Measurements from ENCODE around the gene AP3B1.

AP3B1 gene

DNA sequence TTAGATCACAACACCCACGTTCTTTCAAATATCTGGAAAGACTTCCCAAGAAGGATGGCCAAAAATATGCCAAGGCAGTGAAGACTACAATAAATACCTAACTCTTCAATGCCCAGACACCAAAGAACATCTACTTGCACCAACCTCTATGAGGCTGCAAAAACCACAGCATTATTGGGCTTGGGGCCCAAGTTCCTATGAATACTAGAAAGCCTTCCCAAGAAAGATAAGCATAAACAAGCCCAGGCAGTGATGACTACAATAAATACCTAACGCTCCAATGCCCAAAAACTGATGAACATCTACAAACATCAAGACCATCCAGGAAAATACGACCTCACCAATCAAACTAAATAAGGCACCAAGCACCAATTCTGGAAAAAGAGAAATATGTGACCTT lies 41.3 kb downstream of the AP3B1 start:
- no peaks in the 10 kb centered on the region for H3F3A ChIP-seq (ENCODE audit: insufficient read depth, low read length)
- H3K27ac ChIP-seq (ENCODE audit: low read depth, low read length, poor library complexity, severe bottlenecking), result no peak overlapping the region
- peaks cover 16% of the 10 kb centered on the region for H3K36me3 ChIP-seq (ENCODE audit: insufficient read depth, low read length)
- no peaks in the 10 kb centered on the region for H3K27me3 ChIP-seq (ENCODE audit: insufficient read depth, low read length)
- H3K9me3 ChIP-seq (ENCODE audit: low read length), result 0 out of 2 replicates have a peak, but pooled peaks cover 3% of the 10 kb centered on the region
- H3K4me2 ChIP-seq (ENCODE audit: low read length), result no peak overlapping the region
- H3K79me2 ChIP-seq (ENCODE audit: insufficient read depth, low read length), result no peaks in the 10 kb centered on the region
- H3K4me1 ChIP-seq (ENCODE audit: insufficient read depth, low read length, severe bottlenecking), result no peaks in the 10 kb centered on the region
- H3K9ac ChIP-seq (ENCODE audit: low read length), result no peak overlapping the region
- H3K4me3 ChIP-seq (ENCODE audit: low read depth, low read length, poor library complexity, severe bottlenecking), result no peak overlapping the region
- no peak overlapping the region for H2AFZ ChIP-seq (ENCODE audit: low read length)
- no peaks in the 10 kb centered on the region for H4K20me1 ChIP-seq (ENCODE audit: insufficient read depth, low read length)
- no peaks in the 10 kb centered on the region for H3K9me2 ChIP-seq (ENCODE audit: low read depth, low read length)
- TF ChIP-seq, protein P1, sequence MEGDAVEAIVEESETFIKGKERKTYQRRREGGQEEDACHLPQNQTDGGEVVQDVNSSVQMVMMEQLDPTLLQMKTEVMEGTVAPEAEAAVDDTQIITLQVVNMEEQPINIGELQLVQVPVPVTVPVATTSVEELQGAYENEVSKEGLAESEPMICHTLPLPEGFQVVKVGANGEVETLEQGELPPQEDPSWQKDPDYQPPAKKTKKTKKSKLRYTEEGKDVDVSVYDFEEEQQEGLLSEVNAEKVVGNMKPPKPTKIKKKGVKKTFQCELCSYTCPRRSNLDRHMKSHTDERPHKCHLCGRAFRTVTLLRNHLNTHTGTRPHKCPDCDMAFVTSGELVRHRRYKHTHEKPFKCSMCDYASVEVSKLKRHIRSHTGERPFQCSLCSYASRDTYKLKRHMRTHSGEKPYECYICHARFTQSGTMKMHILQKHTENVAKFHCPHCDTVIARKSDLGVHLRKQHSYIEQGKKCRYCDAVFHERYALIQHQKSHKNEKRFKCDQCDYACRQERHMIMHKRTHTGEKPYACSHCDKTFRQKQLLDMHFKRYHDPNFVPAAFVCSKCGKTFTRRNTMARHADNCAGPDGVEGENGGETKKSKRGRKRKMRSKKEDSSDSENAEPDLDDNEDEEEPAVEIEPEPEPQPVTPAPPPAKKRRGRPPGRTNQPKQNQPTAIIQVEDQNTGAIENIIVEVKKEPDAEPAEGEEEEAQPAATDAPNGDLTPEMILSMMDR (IDR thresholded peaks at IDR 0.05; ENCODE audit: low read length), result no peak

DNA sequence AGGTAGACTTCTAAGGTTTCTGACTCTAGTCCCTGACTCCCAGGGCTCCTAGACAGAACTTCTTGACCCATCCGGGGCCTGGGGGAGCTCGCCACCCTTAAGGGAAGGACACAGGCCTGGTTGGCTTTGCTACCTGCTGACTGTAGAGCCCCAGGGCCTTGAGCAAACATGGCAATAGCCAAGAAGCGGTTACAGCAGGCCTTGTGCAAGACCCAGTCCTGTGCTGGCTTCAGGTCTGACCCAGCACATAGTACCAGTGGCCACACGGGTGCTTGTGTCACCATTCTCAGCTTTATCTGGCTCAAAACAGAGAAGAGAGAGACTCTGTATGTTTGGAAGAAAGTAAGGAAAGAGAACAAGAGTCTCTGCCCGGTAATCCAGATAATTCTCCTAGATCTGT lies 41.8 kb downstream of the AP3B1 start:
- Histone ChIP-seq H3K27ac (ENCODE audit: low read depth, low read length, poor library complexity, severe bottlenecking) (no peak overlapping the region), H4K20me1 (ENCODE audit: insufficient read depth, low read length) (no peaks in the 10 kb centered on the region), H2AFZ (ENCODE audit: low read length) (no peak overlapping the region), H3K4me2 (ENCODE audit: low read length) (no peak overlapping the region), H3K4me3 (ENCODE audit: low read depth, low read length, poor library complexity, severe bottlenecking) (no peak overlapping the region), H3F3A (ENCODE audit: insufficient read depth, low read length) (no peaks in the 10 kb centered on the region), H3K27me3 (ENCODE audit: insufficient read depth, low read length) (no peaks in the 10 kb centered on the region), H3K4me1 (ENCODE audit: insufficient read depth, low read length, severe bottlenecking) (no peaks in the 10 kb centered on the region), H3K9me3 (ENCODE audit: low read length) (0 out of 2 replicates have a peak, but pooled peaks cover 1% of the 10 kb centered on the region), H3K9me2 (ENCODE audit: low read depth, low read length) (no peaks in the 10 kb centered on the region), H3K36me3 (ENCODE audit: insufficient read depth, low read length) (peaks cover 15% of the 10 kb centered on the region), H3K9ac (ENCODE audit: low read length) (no peak overlapping the region), H3K79me2 (ENCODE audit: insufficient read depth, low read length) (no peaks in the 10 kb centered on the region)
- TF ChIP-seq, protein P1 (IDR thresholded peaks at IDR 0.05; ENCODE audit: low read length), result no peak
- no peak for TF ChIP-seq EZH2 (IDR thresholded peaks at IDR 0.05; ENCODE audit: borderline replicate concordance, low read length)

DNA sequence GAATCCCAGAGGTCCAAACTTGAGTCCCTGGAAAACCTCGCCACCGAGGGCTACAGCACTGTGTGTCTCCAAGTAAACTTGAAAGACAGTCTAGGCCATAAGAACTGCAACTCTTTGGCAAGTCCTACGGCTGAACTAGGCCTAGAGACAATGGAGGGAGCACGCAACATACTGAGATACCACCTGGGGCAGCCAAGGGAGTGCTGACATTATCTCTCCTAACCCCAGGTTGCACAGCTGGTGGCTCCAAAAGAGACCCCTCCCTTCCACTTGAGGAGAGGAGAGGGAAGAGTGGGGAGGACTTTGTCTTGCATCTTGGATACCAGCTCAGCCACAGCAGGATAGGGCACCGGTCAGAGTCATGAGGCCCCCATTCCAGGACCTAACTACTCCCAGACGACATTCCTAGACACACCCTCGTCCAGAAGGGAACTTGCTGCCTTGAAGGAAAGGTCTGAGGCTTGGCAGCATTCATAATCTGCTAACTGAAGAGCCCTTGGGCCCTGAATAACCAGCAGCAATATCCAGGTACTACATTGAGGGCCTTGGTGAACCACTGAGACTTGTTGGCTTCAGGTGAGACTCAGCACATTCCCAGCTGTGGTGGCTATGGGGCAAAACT lies 42.7 kb downstream of the AP3B1 start:
- Histone ChIP-seq H3K27ac (ENCODE audit: low read depth, low read length, poor library complexity, severe bottlenecking) (no peak overlapping the region), H3F3A (ENCODE audit: insufficient read depth, low read length) (no peaks in the 10 kb centered on the region), H3K9ac (ENCODE audit: low read length) (no peak overlapping the region), H3K4me3 (ENCODE audit: low read depth, low read length, poor library complexity, severe bottlenecking) (no peak overlapping the region), H3K36me3 (ENCODE audit: insufficient read depth, low read length) (peaks cover 15% of the 10 kb centered on the region), H4K20me1 (ENCODE audit: insufficient read depth, low read length) (no peaks in the 10 kb centered on the region), H3K9me3 (ENCODE audit: low read length) (no peaks in the 10 kb centered on the region), H3K4me2 (ENCODE audit: low read length) (no peak overlapping the region), H3K79me2 (ENCODE audit: insufficient read depth, low read length) (no peaks in the 10 kb centered on the region), H3K27me3 (ENCODE audit: insufficient read depth, low read length) (no peaks in the 10 kb centered on the region), H2AFZ (ENCODE audit: low read length) (no peak overlapping the region), H3K4me1 (ENCODE audit: insufficient read depth, low read length, severe bottlenecking) (no peaks in the 10 kb centered on the region), H3K9me2 (ENCODE audit: low read depth, low read length) (no peaks in the 10 kb centered on the region)
- TF ChIP-seq, protein P1 (IDR thresholded peaks at IDR 0.05; ENCODE audit: low read length), result no peak

All from OCI-LY1 (cell line).